GM23248 (cell line): ENCODE results near the gene RPS10.
"Not testable (repeated sequence)": the region's sequence is repeated elsewhere in the genome, so short reads cannot be mapped to it uniquely, and the experiment has no call there.

Experiments
- EZH2 ChIP-seq: fragments of 200-600 bp; sonication (generic); IDR thresholded peaks from 2 replicates; pipeline ENCODE4 v1.6.1; 2018; ENCODE audit warnings: antibody characterized with exemption, mild to moderate bottlenecking; ENCODE audit not compliant: insufficient read depth, poor library complexity, severe bottlenecking
- EZH2phosphoT487 ChIP-seq: fragments of 200-600 bp; sonication (generic); IDR thresholded peaks from 2 replicates; pipeline ENCODE4 v1.6.1; 2018; ENCODE audit warnings: antibody characterized with exemption, moderate library complexity, mild to moderate bottlenecking, low read depth; ENCODE audit not compliant: insufficient read depth

GRCh38 chr6:34377571-34377970 is 48.3 kb downstream of the RPS10 start:
- TF ChIP-seq EZH2, EZH2phosphoT487: not testable (repeated sequence)
